SK-N-SH (cell line): Measurements from ENCODE around the gene FHOD3. TPM values are rescaled to one million over a fixed set of nuclear protein-coding genes. Genes with fewer than 3 reads are reported as not detected.

Experiments used
- CTCF ChIA-PET: fragments of 300-600, 350-600 bp; formaldehyde crosslinking; extraction: SDS; loops from one replicate; lab custom pipeline; 2021; lab: Yijun Ruan, JAX
- POLR2A ChIA-PET: fragments of 350-600 bp; sonication (Branson Sonifier 250); formaldehyde crosslinking; extraction: SDS; loops from one replicate; lab custom pipeline; 2020; ENCODE audit warnings: antibody characterized with exemption, inconsistent platforms; lab: Yijun Ruan, JAX
- DNase-seq: peaks from one replicate; pipeline ENCODE4 v3.0.0; 2012
- H2AFZ ChIP-seq: fragments of 200-600 bp; sonication (generic); 2 replicates; pipeline ENCODE4 v1.8.1; 2016; ENCODE audit warnings: antibody characterized with exemption, mild to moderate bottlenecking, low read depth
- H3F3A ChIP-seq: fragments of 200-600 bp; sonication (generic); replicated peaks from 2 replicates; pipeline ENCODE3; 2016; ENCODE audit warnings: antibody characterized with exemption, mild to moderate bottlenecking; ENCODE audit not compliant: insufficient read depth
- H3K27ac ChIP-seq, 2 experiments: fragments of 200-500 bp in 1 of 2; fragments of 200-600 bp in 1 of 2; sonication (Bioruptor generic) in 1 of 2; sonication (generic), shearing (Covaris generic) in 1 of 2; 2 replicates each; pipeline versions ENCODE4 v1.5.1 to v1.6.1; 2014 to 2016; ENCODE audit warnings: low read depth in 2 of 2, inconsistent platforms in 1 of 2, low read length in 1 of 2, mild to moderate bottlenecking in 1 of 2, mixed read lengths in 1 of 2
- H3K27me3 ChIP-seq: fragments of 200-600 bp; sonication (generic), shearing (Covaris generic); 2 replicates; pipeline ENCODE4 v1.6.1; 2016; ENCODE audit warnings: mixed run types; ENCODE audit not compliant: insufficient read depth
- H3K36me3 ChIP-seq, 2 experiments: fragments of 200-500 bp in 1 of 2; fragments of 200-600 bp in 1 of 2; sonication (Bioruptor generic) in 1 of 2; sonication (generic) in 1 of 2; replicated peaks in 1 of 2; 2 replicates each; pipeline versions ENCODE3 to v1.5.1; 2014 to 2016; ENCODE audit warnings: low read length in 1 of 2, mild to moderate bottlenecking in 1 of 2; ENCODE audit not compliant: insufficient read depth in 2 of 2, control insufficient read depth in 1 of 2
- H3K4me1 ChIP-seq, 2 experiments: fragments of 200-500 bp in 1 of 2; fragments of 200-600 bp in 1 of 2; sonication (Bioruptor generic) in 1 of 2; sonication (generic), shearing (Covaris generic) in 1 of 2; 2 replicates each; pipeline versions ENCODE4 v1.5.1 to v1.6.1; 2014 to 2016; ENCODE audit warnings: low read depth in 1 of 2, low read length in 1 of 2, mixed run types in 1 of 2; ENCODE audit not compliant: insufficient read depth in 2 of 2, control insufficient read depth in 1 of 2
- H3K4me2 ChIP-seq: fragments of 200-600 bp; sonication (generic), shearing (Covaris generic); 2 replicates; pipeline ENCODE4 v1.6.1; 2017; ENCODE audit warnings: mixed run types
- H3K4me3 ChIP-seq, 2 experiments: fragments of 200-500 bp in 1 of 2; fragments of 200-600 bp in 1 of 2; sonication (Bioruptor generic) in 1 of 2; sonication (generic), shearing (Covaris generic) in 1 of 2; 2 replicates each; pipeline versions ENCODE4 v1.5.1 to v1.8.1; 2014 to 2016; ENCODE audit warnings: low read depth in 2 of 2, inconsistent platforms in 1 of 2, low read length in 1 of 2, mild to moderate bottlenecking in 1 of 2, mixed read lengths in 1 of 2, moderate library complexity in 1 of 2
- H3K79me2 ChIP-seq: fragments of 200-600 bp; sonication (generic); 2 replicates; pipeline ENCODE4 v1.8.1; 2017; ENCODE audit warnings: mild to moderate bottlenecking; ENCODE audit not compliant: insufficient read depth
- H3K9ac ChIP-seq: fragments of 200-600 bp; sonication (generic); 2 replicates; pipeline ENCODE4 v1.6.1; 2017; ENCODE audit warnings: mixed run types
- H3K9me2 ChIP-seq: fragments of 200-600 bp; sonication (generic); 2 replicates; pipeline ENCODE4 v1.6.1; 2017; ENCODE audit warnings: mixed run types
- H3K9me3 ChIP-seq: fragments of 200-600 bp; sonication (generic); 2 replicates; pipeline ENCODE4 v1.6.1; 2017; ENCODE audit warnings: mixed run types, mild to moderate bottlenecking, moderate library complexity
- H4K20me1 ChIP-seq: fragments of 200-600 bp; sonication (generic); 2 replicates; pipeline ENCODE4 v1.6.1; 2017; ENCODE audit warnings: mild to moderate bottlenecking, mixed run types; ENCODE audit not compliant: insufficient read depth
- CHD2 ChIP-seq: fragments of 150-350 bp; IDR thresholded peaks from 2 replicates; pipeline ENCODE4 v1.6.1; 2018; ENCODE audit warnings: low read length; ENCODE audit not compliant: partially characterized antibody
- ELF1 ChIP-seq: IDR thresholded peaks from 2 replicates; pipeline ENCODE4 v1.4.0; 2012
- EP300 ChIP-seq, 2 experiments: IDR thresholded peaks; 2 replicates each; pipeline versions ENCODE4 v1.4.0 to v1.6.1; 2012; ENCODE audit warnings: borderline replicate concordance in 1 of 2, low read depth in 1 of 2, low read length in 1 of 2
- FOSL2 ChIP-seq: IDR thresholded peaks from 2 replicates; pipeline ENCODE4 v1.4.0; 2012; ENCODE audit warnings: low read depth, mild to moderate bottlenecking, moderate library complexity, borderline replicate concordance
- FOXJ3 ChIP-seq: sonication (generic); formaldehyde crosslinking; IDR thresholded peaks from 2 replicates; pipeline ENCODE4 v1.5.1; 2020; ENCODE audit warnings: mild to moderate bottlenecking, missing genetic modification reagents
- GATA2 ChIP-seq: sonication (generic); formaldehyde crosslinking; IDR thresholded peaks from 2 replicates; pipeline ENCODE4 v1.5.0; 2020; ENCODE audit warnings: mild to moderate bottlenecking, missing genetic modification reagents
- IRF3 ChIP-seq: fragments of 150-350 bp; IDR thresholded peaks from 2 replicates; pipeline ENCODE4 v1.6.1; 2016; ENCODE audit warnings: mild to moderate bottlenecking, low read depth, low read length
- MAX ChIP-seq: IDR thresholded peaks from 2 replicates; pipeline ENCODE4 v1.4.0; 2012; ENCODE audit warnings: low read depth
- MEF2A ChIP-seq: IDR thresholded peaks from 2 replicates; pipeline ENCODE4 v1.4.0; 2012; ENCODE audit warnings: low read depth, borderline replicate concordance
- MXI1 ChIP-seq: IDR thresholded peaks from 2 replicates; pipeline ENCODE4 v1.6.1; 2012; ENCODE audit warnings: mild to moderate bottlenecking, low read depth, low read length, improper control_type of control experiment
- NFIC ChIP-seq: IDR thresholded peaks from 2 replicates; pipeline ENCODE4 v1.4.0; 2012; ENCODE audit warnings: borderline replicate concordance
- NRF1 ChIP-seq: IDR thresholded peaks from 2 replicates; pipeline ENCODE4 v1.6.1; 2012; ENCODE audit warnings: low read depth, mild to moderate bottlenecking, low read length
- POLR2AphosphoS5 ChIP-seq: IDR thresholded peaks from 2 replicates; pipeline ENCODE4 v1.6.1; 2012; ENCODE audit warnings: low read depth, low read length
- RAD21 ChIP-seq: IDR thresholded peaks from 2 replicates; pipeline ENCODE4 v1.6.1; 2012; ENCODE audit warnings: mild to moderate bottlenecking, low read length
- RCOR1 ChIP-seq: fragments of 150-350 bp; IDR thresholded peaks from 2 replicates; pipeline ENCODE4 v1.6.1; 2017; ENCODE audit warnings: antibody characterized with exemption, low read length
- RFX5 ChIP-seq: IDR thresholded peaks from 2 replicates; pipeline ENCODE4 v1.6.1; 2012; ENCODE audit warnings: mild to moderate bottlenecking, improper control_type of control experiment, low read length
- RXRA ChIP-seq: IDR thresholded peaks from 2 replicates; pipeline ENCODE4 v1.4.0; 2012; ENCODE audit warnings: low read depth, mild to moderate bottlenecking, borderline replicate concordance
- SIN3A ChIP-seq: IDR thresholded peaks from 2 replicates; pipeline ENCODE4 v1.6.1; 2012; ENCODE audit warnings: low read depth, mild to moderate bottlenecking, low read length, moderate library complexity, borderline replicate concordance
- TAF1 ChIP-seq: IDR thresholded peaks from 2 replicates; pipeline ENCODE4 v1.6.1; 2012; ENCODE audit warnings: low read depth, mild to moderate bottlenecking, low read length, moderate library complexity, borderline replicate concordance
- TCF12 ChIP-seq: IDR thresholded peaks from 2 replicates; pipeline ENCODE4 v1.4.0; 2012
- TEAD4 ChIP-seq: IDR thresholded peaks from 2 replicates; pipeline ENCODE4 v1.4.0; 2012; ENCODE audit warnings: mild to moderate bottlenecking, borderline replicate concordance; ENCODE audit not compliant: insufficient read depth
- USF2 ChIP-seq: fragments of 150-350 bp; IDR thresholded peaks from 2 replicates; pipeline ENCODE4 v1.6.1; 2017; ENCODE audit warnings: antibody characterized with exemption, low read length, low read depth, borderline replicate concordance
- ZBTB33 ChIP-seq: IDR thresholded peaks from 2 replicates; pipeline ENCODE4 v1.4.0; 2012; ENCODE audit warnings: low read depth, borderline replicate concordance
- WGBS: methylation state at CpG from one replicate; pipeline ENCODE4 v1.1.6; 2017; ENCODE audit warnings: low lambda C conversion rate; 5-methylcytosine and 5-hydroxymethylcytosine counted together
- polyA plus RNA-seq, 3 experiments: library from polyadenylated mRNA; depleted of rRNA; stranded (reverse); fragments of >200 nt; gene quantifications; 2 replicates each; pipeline ENCODE4 v1.2.3, GENCODE V29; 2012

Gene FHOD3
- polyA plus RNA-seq, 1 of the 3 experiments (the other 2 are of a cell fraction), result 10.9 TPM

GRCh38 chr18:36761186-36761698 lies 463.7 kb downstream of the FHOD3 start:
- Histone ChIP-seq H3K79me2 (no peaks in the 10 kb centered on the region), H3K4me3 (no peak overlapping the region), H3K4me1 (peaks cover 5 to 12% of the 10 kb centered on the region in 2 experiments; a peak in 2 of 4 replicates), H3K27me3 (no peaks in the 10 kb centered on the region), H4K20me1 (no peaks in the 10 kb centered on the region), H3K36me3 (peaks cover 0 to 11% of the 10 kb centered on the region in 2 experiments), H3K9me2 (no peaks in the 10 kb centered on the region), H3K4me2 (no peak overlapping the region), H3K9ac (no peak overlapping the region), H2AFZ (no peak overlapping the region), H3F3A (no peaks in the 10 kb centered on the region), H3K27ac (no peak overlapping the region), H3K9me3 (no peaks in the 10 kb centered on the region)
- CTCF ChIA-PET, result interaction anchor here (2.4 kb wide), 1 partner anchor 73 kb away, joined by 12 read pairs; no protein-coding TSS in a partner anchor
- no peak for DNase-seq
- POLR2A ChIA-PET, result no interaction called here
- 89% methylated on average over 12 of the region's 12 CpGs for WGBS
- TF ChIP-seq RXRA (no peak), SIN3A (no peak), IRF3 (no peak), FOXJ3 (CRISPR knock-in tag) (no peak), TCF12 (no peak), EP300 (IDR thresholded peaks at IDR 0.05; ENCODE audit: borderline replicate concordance in 1 of 2, low read depth in 1 of 2, low read length in 1 of 2) (no peak), NFIC (no peak), RFX5 (no peak), ELF1 (no peak), GATA2 (CRISPR knock-in tag) (no peak), ZBTB33 (no peak), FOSL2 (no peak), TAF1 (no peak), MXI1 (no peak), RAD21 (no peak), RCOR1 (no peak)
- TF ChIP-seq, all 33 proteins: peak for 0

- Histone ChIP-seq H3K4me2 (no peak overlapping the region), H3K9me3 (no peaks in the 10 kb centered on the region), H3F3A (no peaks in the 10 kb centered on the region), H3K4me1 (peaks cover 3 to 12% of the 10 kb centered on the region in 2 experiments; a peak in 2 of 4 replicates), H3K27ac (no peak overlapping the region), H3K9ac (no peak overlapping the region), H2AFZ (no peak overlapping the region), H3K27me3 (no peaks in the 10 kb centered on the region), H3K79me2 (no peaks in the 10 kb centered on the region), H3K4me3 (no peak overlapping the region), H3K9me2 (no peaks in the 10 kb centered on the region), H4K20me1 (no peaks in the 10 kb centered on the region), H3K36me3 (peaks cover 0 to 11% of the 10 kb centered on the region in 2 experiments)
- ChIA-PET CTCF (interaction anchor here (2.4 kb wide), 1 partner anchor 74 kb away, joined by 12 read pairs; no protein-coding TSS in a partner anchor), POLR2A (no interaction called here)
- no peak for DNase-seq
- 91% methylated on average over 2 of the region's 2 CpGs for WGBS
- no peak for TF ChIP-seq EP300 (IDR thresholded peaks at IDR 0.05; ENCODE audit: borderline replicate concordance in 1 of 2, low read depth in 1 of 2, low read length in 1 of 2)
- TF ChIP-seq CHD2, result no peak
- TF ChIP-seq TAF1, result no peak
- no peak for TF ChIP-seq MAX
- no peak for TF ChIP-seq NRF1
- TF ChIP-seq POLR2AphosphoS5, result no peak
- TF ChIP-seq MEF2A, result no peak
- TF ChIP-seq RCOR1, result no peak
- no peak for TF ChIP-seq TEAD4
- no peak for TF ChIP-seq USF2
Measured at GRCh38 chr18:36762074-36762473, 464.6 kb downstream of the FHOD3 start.
